Progenitor cell of endocrine pancreas (in vitro differentiated cells): ENCODE data around the gene RARB. TPM values are rescaled to one million over a fixed set of nuclear protein-coding genes. Genes with fewer than 3 reads are reported as not detected.

Experiments used
- DNase-seq: peaks from one replicate; pipeline ENCODE4 v3.0.0; 2021; ENCODE audit warnings: low spot score; ENCODE audit not compliant: unreplicated experiment
- H3K27ac Mint-ChIP-seq: 2 replicates; pipeline ENCODE4 v1.8.0; 2021; ENCODE audit warnings: mild to moderate bottlenecking, moderate library complexity, mixed read lengths
- H3K27me3 Mint-ChIP-seq: 2 replicates; pipeline ENCODE4 v1.8.0; 2021; ENCODE audit warnings: mixed read lengths
- H3K36me3 Mint-ChIP-seq: 2 replicates; pipeline ENCODE4 v1.8.0; 2022; ENCODE audit warnings: mixed read lengths; ENCODE audit not compliant: insufficient read depth
- H3K4me1 Mint-ChIP-seq: 2 replicates; pipeline ENCODE4 v1.8.0; 2021; ENCODE audit warnings: low read depth, mixed read lengths
- H3K4me3 Mint-ChIP-seq: 2 replicates; pipeline ENCODE4 v1.8.0; 2021; ENCODE audit warnings: low read depth, mild to moderate bottlenecking, moderate library complexity, mixed read lengths
- H3K9me3 Mint-ChIP-seq: 2 replicates; pipeline ENCODE4 v1.8.0; 2021; ENCODE audit warnings: low read depth, mixed read lengths
- CTCF ChIP-seq: fragments of 200-600 bp; sonication (generic); IDR thresholded peaks from one replicate; pipeline ENCODE4 v1.5.0; 2021; ENCODE audit warnings: antibody characterized with exemption, mild to moderate bottlenecking; ENCODE audit not compliant: unreplicated experiment
- total RNA-seq: library from RNA; stranded (reverse); gene quantifications from 2 replicates; pipeline ENCODE4 v1.2.1, GENCODE V29; 2021

Gene RARB
- total RNA-seq, 1 donor from 2014 or later, result 30.0 TPM

- H3K27ac Mint-ChIP-seq, result no peak overlapping the region
- H3K4me1 Mint-ChIP-seq, result peaks cover 38% of the 10 kb centered on the region
- DNase-seq, result no peak
- no peaks in the 10 kb centered on the region for H3K27me3 Mint-ChIP-seq
- peaks cover 10% of the 10 kb centered on the region for H3K9me3 Mint-ChIP-seq
- TF ChIP-seq CTCF, result no peak
- no peak overlapping the region for H3K4me3 Mint-ChIP-seq
- H3K36me3 Mint-ChIP-seq, result peaks cover 25% of the 10 kb centered on the region
These were observed 62.0 kb downstream of the RARB start for GRCh38 chr3:25489858-25490593.

- H3K4me1 Mint-ChIP-seq, result peaks cover 19% of the 10 kb centered on the region
- H3K4me3 Mint-ChIP-seq, result no peak overlapping the region
- peak overlapping the region; percentile 67 for H3K27ac Mint-ChIP-seq
- no peak for TF ChIP-seq CTCF
- H3K36me3 Mint-ChIP-seq, result peaks cover 35% of the 10 kb centered on the region
- H3K9me3 Mint-ChIP-seq, result peaks cover 14% of the 10 kb centered on the region
- no peak for DNase-seq
- H3K27me3 Mint-ChIP-seq, result no peaks in the 10 kb centered on the region
These were observed 65.2 kb downstream of the RARB start for GRCh38 chr3:25493246-25493645.

GRCh38 chr3:25493786-25494185, 65.7 kb downstream of the RARB start:
- peak overlapping the region; percentile 4 for H3K27ac Mint-ChIP-seq
- peaks cover 35% of the 10 kb centered on the region for H3K36me3 Mint-ChIP-seq
- peaks cover 14% of the 10 kb centered on the region for H3K9me3 Mint-ChIP-seq
- no peak for TF ChIP-seq CTCF
- no peaks in the 10 kb centered on the region for H3K27me3 Mint-ChIP-seq
- no peak for DNase-seq
- H3K4me1 Mint-ChIP-seq, result peaks cover 19% of the 10 kb centered on the region
- no peak overlapping the region for H3K4me3 Mint-ChIP-seq

GRCh38 chr3:25495304-25495703, 67.2 kb downstream of the RARB start:
- H3K36me3 Mint-ChIP-seq, result peaks cover 31% of the 10 kb centered on the region

GRCh38 chr3:25495726-25496253, 67.7 kb downstream of the RARB start:
- Mint-ChIP-seq H3K4me1 (peaks cover 16% of the 10 kb centered on the region), H3K4me3 (no peak overlapping the region), H3K27ac (no peak overlapping the region), H3K27me3 (no peaks in the 10 kb centered on the region), H3K9me3 (peaks cover 14% of the 10 kb centered on the region), H3K36me3 (peaks cover 30% of the 10 kb centered on the region)
- TF ChIP-seq CTCF, result no peak
- DNase-seq, result no peak

More at GRCh38 chr3:25495304-25495703, 67.2 kb downstream of the RARB start:
- Mint-ChIP-seq H3K27me3 (no peaks in the 10 kb centered on the region), H3K4me1 (peaks cover 16% of the 10 kb centered on the region), H3K4me3 (no peak overlapping the region), H3K27ac (no peak overlapping the region), H3K9me3 (peaks cover 14% of the 10 kb centered on the region)
- no peak for TF ChIP-seq CTCF
- DNase-seq, result no peak
